PFSK-1 (cell line): Measurements from ENCODE around the gene RIN2.

ENCODE experiments used
- FOXP2 ChIP-seq: optimal IDR thresholded peaks from 2 replicates; pipeline ENCODE3; 2011; ENCODE audit warnings: borderline replicate concordance, control low read depth, inconsistent platforms; ENCODE audit not compliant: insufficient read depth; ENCODE audit errors: extremely low read length, extremely low read depth
- POLR2AphosphoS5 ChIP-seq: IDR thresholded peaks from 2 replicates; pipeline ENCODE4 v1.6.1; 2012; ENCODE audit warnings: low read depth, mild to moderate bottlenecking, control low read depth, low read length, moderate library complexity
- SIN3A ChIP-seq: IDR thresholded peaks from 2 replicates; pipeline ENCODE4 v1.6.1; 2012; ENCODE audit warnings: mild to moderate bottlenecking, low read length, moderate library complexity, borderline replicate concordance; ENCODE audit not compliant: insufficient read depth
- TAF1 ChIP-seq: IDR thresholded peaks from 2 replicates; pipeline ENCODE4 v1.6.1; 2012; ENCODE audit warnings: low read length, control low read depth, borderline replicate concordance; ENCODE audit not compliant: insufficient read depth
- TF ChIP-seq, protein P1 (sequence below), 2 experiments: IDR thresholded peaks; 2 replicates each; pipeline versions ENCODE4 v1.6.1 to v1.8.0; 2011 to 2012; ENCODE audit warnings: low read depth in 2 of 2, low read length in 2 of 2, control low read depth in 1 of 2, inconsistent platforms in 1 of 2, mild to moderate bottlenecking in 1 of 2, moderate library complexity in 1 of 2; ENCODE audit not compliant: insufficient read depth in 1 of 2

- no peak for TF ChIP-seq TAF1
- no peak for TF ChIP-seq POLR2AphosphoS5
- TF ChIP-seq, protein P1, sequence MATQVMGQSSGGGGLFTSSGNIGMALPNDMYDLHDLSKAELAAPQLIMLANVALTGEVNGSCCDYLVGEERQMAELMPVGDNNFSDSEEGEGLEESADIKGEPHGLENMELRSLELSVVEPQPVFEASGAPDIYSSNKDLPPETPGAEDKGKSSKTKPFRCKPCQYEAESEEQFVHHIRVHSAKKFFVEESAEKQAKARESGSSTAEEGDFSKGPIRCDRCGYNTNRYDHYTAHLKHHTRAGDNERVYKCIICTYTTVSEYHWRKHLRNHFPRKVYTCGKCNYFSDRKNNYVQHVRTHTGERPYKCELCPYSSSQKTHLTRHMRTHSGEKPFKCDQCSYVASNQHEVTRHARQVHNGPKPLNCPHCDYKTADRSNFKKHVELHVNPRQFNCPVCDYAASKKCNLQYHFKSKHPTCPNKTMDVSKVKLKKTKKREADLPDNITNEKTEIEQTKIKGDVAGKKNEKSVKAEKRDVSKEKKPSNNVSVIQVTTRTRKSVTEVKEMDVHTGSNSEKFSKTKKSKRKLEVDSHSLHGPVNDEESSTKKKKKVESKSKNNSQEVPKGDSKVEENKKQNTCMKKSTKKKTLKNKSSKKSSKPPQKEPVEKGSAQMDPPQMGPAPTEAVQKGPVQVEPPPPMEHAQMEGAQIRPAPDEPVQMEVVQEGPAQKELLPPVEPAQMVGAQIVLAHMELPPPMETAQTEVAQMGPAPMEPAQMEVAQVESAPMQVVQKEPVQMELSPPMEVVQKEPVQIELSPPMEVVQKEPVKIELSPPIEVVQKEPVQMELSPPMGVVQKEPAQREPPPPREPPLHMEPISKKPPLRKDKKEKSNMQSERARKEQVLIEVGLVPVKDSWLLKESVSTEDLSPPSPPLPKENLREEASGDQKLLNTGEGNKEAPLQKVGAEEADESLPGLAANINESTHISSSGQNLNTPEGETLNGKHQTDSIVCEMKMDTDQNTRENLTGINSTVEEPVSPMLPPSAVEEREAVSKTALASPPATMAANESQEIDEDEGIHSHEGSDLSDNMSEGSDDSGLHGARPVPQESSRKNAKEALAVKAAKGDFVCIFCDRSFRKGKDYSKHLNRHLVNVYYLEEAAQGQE (IDR thresholded peaks at IDR 0.05; ENCODE audit: insufficient read depth in 1 of 2, low read depth in 2 of 2, low read length in 2 of 2), result no peak
- TF ChIP-seq SIN3A, result no peak
- TF ChIP-seq FOXP2, result no peak
These were observed 42.1 kb upstream of the RIN2 start for GRCh38 chr20:19715986-19716385.
